ENCODE data around the gene ABCA1.
"Not testable (repeated sequence)": the region's sequence is repeated elsewhere in the genome, so short reads cannot be mapped to it uniquely, and the experiment has no call there.

The ABCA1 gene

GRCh38 chr9:104872656-104873488 is 55.1 kb downstream of the ABCA1 start:
- DNase-seq (ENCODE audit: low read depth in 2 of 2) = no peak

GRCh38 chr9:104871961-104872527 is 55.9 kb downstream of the ABCA1 start:
- DNase-seq (ENCODE audit: low read depth in 2 of 2) = no peak

DNA sequence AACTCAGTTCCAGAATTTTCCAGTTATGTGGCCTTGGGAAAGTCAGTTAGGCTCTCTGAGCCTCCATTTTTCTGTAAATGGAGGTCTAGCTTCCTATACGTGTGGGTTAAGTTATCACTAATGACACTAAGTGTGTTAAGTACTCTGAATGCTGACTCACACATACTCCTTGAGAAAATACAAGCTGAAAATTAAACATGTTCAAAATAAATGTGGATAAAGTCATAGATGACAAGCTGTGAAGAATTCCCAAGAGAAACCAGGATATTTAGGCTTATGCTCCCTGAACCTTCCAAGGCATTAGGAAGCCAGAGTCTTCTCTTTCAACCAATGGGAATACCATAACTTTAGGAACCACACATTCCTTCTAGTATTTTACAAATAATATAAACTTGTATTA is 58.1 kb downstream of the ABCA1 start:
- DNase-seq (ENCODE audit: low read depth in 2 of 2) = no peak

DNA sequence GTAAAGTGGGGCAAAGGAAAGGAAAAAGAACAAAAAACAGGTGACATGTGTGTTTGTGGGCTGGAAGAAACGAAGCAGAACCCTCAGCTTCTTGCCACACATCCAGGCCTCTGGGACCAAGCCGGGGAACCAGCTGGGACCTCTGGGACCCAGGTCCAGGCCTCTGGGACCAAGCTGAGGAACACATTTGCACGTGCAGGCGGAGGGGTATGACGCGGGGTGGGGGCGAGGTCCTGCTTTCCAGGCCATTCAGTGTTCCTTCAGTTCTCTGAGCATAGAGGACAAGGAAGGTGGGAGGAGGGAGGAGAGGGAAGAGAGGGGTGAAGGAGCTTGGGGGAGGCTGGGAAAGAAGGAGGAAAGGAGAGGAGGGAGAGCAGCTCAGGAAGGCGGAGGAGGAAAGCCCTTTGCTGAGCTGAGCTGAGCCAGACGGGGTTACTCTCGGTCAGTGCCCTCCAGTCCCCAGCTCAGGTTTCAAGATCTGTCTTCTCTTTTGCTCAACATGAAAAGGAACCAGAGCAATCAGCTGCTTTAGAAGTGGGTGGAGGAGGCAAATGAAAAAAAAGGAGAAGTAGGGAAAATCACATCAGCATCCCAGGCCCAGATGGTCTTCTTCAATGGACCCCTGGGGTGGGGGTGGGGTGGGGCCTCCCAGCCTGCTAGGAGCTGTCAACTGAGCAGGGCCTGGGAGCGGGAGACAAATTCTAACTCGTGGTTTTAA is 59.1 kb downstream of the ABCA1 start:
- no peak for DNase-seq (ENCODE audit: low read depth in 2 of 2)

DNA sequence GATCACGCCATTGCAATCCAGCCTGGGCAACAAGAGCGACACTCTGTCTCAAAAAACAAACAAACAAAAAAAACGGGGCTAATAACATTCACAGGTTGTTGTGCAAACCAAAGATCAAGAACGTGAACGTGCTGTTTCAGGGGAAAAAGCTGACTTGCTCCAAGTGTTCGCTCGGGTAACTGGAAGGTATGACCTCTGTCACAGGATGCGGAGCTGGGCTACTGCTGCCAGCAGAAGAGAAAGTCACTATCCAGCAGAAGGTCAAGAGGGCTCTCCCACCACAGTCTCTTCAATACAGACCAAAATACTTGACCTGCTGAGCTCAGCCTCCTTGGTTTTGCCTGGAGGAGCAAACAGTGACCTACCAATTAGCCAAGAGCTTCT is 59.7 kb downstream of the ABCA1 start:
- DNase-seq (ENCODE audit: low read depth in 2 of 2) = no peak

DNA sequence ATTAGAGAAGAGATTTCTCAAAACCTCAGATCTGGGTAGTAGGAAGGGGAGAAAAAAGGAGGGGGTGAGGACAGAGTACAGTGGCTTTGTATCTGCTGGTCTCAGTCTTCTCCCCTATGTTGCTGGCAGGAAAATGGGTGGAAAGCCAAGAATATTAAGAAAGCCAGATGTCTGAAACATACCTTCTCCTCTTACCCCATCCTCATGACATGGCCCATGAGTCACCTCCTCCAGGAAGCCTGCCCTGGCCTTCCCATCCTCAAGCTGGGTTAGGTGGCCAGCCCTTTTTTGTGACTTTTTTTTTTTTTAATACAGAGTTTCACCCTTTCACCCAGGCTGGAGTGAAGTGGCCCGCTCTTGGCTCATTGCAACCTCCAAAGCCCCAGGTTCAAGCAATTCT is 61.8 kb downstream of the ABCA1 start:
- DNase-seq (ENCODE audit: low read depth in 2 of 2) = no peak

DNA sequence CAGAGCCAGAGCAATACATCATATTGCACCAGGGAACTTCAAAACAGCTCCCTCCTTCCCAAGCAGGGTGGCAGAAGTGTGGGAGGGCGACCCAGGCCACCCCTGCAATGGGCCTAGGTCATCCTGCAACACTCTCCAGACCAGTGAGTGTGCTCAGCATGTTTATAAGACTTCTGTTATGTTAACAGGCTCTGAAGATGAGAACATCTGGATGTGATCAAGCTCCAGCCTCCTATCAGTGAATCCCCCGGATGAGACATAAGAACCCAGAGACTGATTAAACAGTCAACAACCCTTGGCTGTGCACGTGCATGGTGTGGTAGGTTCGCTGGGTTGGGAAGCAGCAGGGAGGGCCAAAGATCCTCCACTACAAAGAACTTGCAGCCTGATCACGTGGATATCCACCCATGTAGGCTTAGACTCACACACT is 63.3 kb downstream of the ABCA1 start:
- no peak for DNase-seq (ENCODE audit: low read depth in 2 of 2)

DNA sequence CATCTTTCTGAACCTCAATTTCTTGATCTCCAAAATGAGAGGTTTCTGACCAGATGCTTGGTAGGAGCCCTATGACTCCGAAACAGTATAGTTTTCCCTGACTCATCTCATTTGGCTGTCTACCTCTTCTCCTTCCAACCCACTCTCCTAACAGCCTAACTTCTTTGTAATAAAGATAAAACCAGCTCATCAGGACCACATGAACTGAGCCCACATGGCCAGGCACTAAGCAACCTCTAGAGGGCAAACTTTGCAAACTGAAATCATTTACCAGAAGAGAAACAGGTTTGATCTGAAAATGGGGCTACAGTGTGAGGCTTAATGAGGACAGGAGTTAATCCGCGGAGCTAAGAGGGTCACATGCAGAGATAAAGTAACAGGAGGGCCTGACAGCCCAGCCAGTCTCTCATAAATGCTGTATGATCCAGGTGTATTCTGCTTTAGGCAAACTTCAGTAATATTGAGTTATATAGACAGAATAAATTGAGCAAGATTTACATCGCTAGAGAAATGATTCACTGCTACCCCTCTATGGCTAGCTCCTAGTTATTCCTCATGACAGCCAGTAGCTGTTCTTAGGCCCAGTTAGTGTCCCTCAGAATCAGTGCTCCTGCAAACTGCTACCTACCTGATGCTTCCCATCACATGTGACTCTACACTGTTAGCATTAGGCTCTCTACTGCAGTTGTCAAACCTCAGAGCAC is 64.6 kb downstream of the ABCA1 start:
- peak; percentile 15 to 21 for DNase-seq (ENCODE audit: low read depth in 2 of 2)

GRCh38 chr9:104861397-104861796 is 66.6 kb downstream of the ABCA1 start:
- no peak for DNase-seq (ENCODE audit: low read depth in 2 of 2)

DNA sequence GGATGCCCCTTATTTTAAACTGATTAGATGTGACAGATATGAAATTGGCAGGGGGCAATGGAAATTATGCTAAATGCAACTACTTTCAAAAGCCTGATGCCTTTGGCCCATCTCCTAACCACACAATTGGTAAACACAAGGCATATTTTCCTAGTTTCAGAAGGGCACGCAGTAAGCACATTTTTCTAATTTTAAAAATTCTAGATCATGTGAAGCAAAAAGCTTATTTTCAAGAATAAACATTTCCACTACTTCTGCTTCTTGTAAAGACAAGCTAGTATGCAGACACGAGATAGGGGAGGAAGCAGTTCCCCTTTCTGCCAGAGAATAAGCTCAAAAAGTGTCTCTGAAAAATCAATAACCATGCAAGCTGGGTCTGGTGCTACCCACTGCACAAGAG is 67.7 kb downstream of the ABCA1 start:
- no peak for DNase-seq (ENCODE audit: low read depth in 2 of 2)

DNA sequence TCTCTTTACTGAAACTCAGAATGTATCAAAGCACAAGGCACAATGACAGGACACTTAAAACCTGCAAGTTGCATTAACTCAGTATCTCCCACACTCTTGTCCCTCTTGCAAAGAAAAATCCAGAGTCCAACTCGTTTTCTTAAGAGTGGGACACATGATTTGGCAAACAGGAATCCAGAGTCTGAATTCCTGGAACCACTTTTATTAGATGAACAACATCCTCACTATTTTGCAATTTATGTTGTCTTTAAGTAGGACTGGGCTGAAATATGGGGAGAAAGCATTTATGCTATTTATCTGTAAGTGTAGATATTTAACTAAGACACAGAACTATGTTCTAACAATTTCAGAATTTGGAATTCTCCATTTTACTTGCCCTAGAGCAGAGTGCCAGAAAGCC is 69.1 kb downstream of the ABCA1 start:
- DNase-seq (ENCODE audit: low read depth in 2 of 2) = no peak

DNA sequence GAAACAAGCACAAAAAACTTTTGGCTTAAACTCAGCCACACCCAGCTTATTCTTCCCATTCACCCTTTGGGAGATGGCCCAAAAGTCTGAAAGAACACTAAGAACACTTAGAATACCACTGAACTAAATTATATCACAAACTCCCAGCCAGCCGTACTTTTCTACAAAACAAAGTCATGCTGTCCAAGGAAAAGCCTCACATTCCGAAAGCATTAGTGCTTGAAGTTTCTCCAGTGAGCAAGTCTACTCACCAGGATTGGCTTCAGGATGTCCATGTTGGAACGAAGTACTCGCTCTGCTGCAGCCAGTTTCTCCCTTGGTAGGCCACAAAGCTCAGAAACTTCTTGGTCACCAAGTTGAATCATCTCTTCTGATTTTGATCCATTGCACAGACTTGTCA is 69.7 kb downstream of the ABCA1 start:
- DNase-seq (ENCODE audit: low read depth in 2 of 2) = no peak

GRCh38 chr9:104856413-104856941 is 71.5 kb downstream of the ABCA1 start:
- DNase-seq (ENCODE audit: low read depth in 2 of 2) = no peak

GRCh38 chr9:104855807-104856206 is 72.1 kb downstream of the ABCA1 start:
- DNase-seq (ENCODE audit: low read depth in 2 of 2) = no peak

- DNase-seq (ENCODE audit: low read depth in 2 of 2) = not testable (repeated sequence)
Measured at GRCh38 chr9:104855258-104855657, 72.7 kb downstream of the ABCA1 start.

DNA sequence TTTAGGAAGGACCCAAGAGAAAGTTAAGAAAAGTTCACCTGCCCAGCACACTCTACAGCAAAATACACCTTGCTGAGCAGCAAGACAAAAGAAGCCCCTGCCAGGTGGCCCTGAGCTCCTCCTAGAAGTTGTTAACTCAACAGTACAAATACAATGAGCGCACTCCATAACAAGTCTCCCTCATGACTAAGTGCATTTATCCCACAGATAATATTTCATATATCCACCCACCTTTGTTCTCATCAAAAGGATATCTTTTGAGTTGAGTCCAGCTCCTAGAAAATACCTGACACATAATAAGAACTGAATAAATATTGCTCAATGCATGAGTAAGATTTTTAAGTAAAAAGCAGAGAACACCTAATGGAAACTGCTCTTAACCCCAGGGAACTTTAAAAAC is 73.3 kb downstream of the ABCA1 start:
- DNase-seq (ENCODE audit: low read depth in 2 of 2) = no peak

GRCh38 chr9:104853683-104854082 is 74.3 kb downstream of the ABCA1 start:
- no peak for DNase-seq (ENCODE audit: low read depth in 2 of 2)

GRCh38 chr9:104853159-104853558 is 74.8 kb downstream of the ABCA1 start:
- no peak for DNase-seq (ENCODE audit: low read depth in 2 of 2)

DNA sequence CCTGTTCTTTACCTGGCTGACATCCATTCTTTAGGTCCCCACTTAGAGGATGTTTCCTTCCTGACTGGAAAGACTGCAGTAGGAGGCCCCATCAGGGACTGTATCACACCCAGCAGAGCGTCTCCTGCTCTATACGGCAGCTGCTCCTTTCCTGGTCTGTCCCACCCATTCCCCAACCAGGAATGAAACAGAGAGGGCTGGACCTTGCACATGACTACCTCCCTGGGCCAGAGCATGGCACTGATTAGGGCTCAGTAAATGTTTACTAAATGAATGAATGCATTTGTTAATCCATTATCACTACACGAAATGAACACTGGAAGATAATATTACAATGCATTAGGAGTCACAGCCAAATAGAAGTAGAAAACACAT is 76.4 kb downstream of the ABCA1 start:
- no peak for DNase-seq (ENCODE audit: low read depth in 2 of 2)

GRCh38 chr9:104850786-104851545 is 77.0 kb downstream of the ABCA1 start:
- no peak for DNase-seq (ENCODE audit: low read depth in 2 of 2)

DNA sequence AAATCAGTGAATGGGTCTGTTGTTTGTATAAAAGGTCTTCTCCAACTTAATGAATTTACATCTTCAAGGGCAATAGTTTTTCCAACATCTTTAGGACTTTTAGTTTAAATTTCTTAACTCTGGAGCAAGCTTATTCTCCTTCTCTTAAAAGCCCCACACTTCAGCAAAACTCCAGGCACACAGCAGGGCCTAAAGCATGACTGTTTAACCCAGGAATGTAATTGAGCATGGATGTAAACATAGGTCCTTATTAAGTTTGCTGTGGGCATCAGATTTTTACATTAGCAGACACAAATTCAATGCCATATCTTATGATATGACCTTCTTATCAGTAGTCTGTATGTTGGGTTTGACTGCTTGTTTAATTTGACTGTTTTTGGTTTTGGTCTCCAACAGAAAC is 78.9 kb downstream of the ABCA1 start:
- no peak for DNase-seq (ENCODE audit: low read depth in 2 of 2)
